Muscle layer of colon (tissue), 2 donors: ENCODE data around the gene LSAMP.

Experiments
- H3K27ac ChIP-seq: one replicate; pipeline ENCODE4 v1.7.0; 2013; ENCODE audit warnings: low read depth, mild to moderate bottlenecking, low read length, moderate library complexity
- H3K27me3 ChIP-seq, 2 donors: one replicate each; pipeline ENCODE4 v1.7.0; 2013; ENCODE audit warnings: low read length in 2 of 2, mild to moderate bottlenecking in 2 of 2; ENCODE audit not compliant: insufficient read depth in 2 of 2, control insufficient read depth in 1 of 2
- H3K36me3 ChIP-seq: one replicate; pipeline ENCODE4 v1.7.0; 2013; ENCODE audit warnings: mild to moderate bottlenecking, low read length; ENCODE audit not compliant: insufficient read depth
- H3K4me1 ChIP-seq: one replicate; pipeline ENCODE4 v1.7.0; 2013; ENCODE audit warnings: mild to moderate bottlenecking, low read length; ENCODE audit not compliant: insufficient read depth
- H3K4me3 ChIP-seq, 2 donors: one replicate each; pipeline ENCODE4 v1.7.0; 2013; ENCODE audit warnings: low read length in 2 of 2, low read depth in 1 of 2, mild to moderate bottlenecking in 1 of 2, moderate library complexity in 1 of 2
- H3K9ac ChIP-seq: one replicate; pipeline ENCODE4 v1.7.0; 2013; ENCODE audit warnings: low read length
- H3K9me3 ChIP-seq: one replicate; pipeline ENCODE4 v1.7.0; 2013; ENCODE audit warnings: mild to moderate bottlenecking, low read length
- donor health status: abdominal sarcoma.
- donor health status: Adenocarcinoma of cecum.

Gene LSAMP

GRCh38 chr3:116318370-116318769 is 126.9 kb downstream of the LSAMP start:
- H3K27ac ChIP-seq: no peak overlapping the region
- H3K36me3 ChIP-seq: no peaks in the 10 kb centered on the region

GRCh38 chr3:116316771-116317170 is 128.5 kb downstream of the LSAMP start:
- Histone ChIP-seq H3K9me3 (no peaks in the 10 kb centered on the region), H3K9ac (no peak overlapping the region), H3K4me1 (peaks cover 15% of the 10 kb centered on the region), H3K27ac (peak overlapping the region; percentile 24), H3K36me3 (no peaks in the 10 kb centered on the region), H3K27me3 (no peaks in the 10 kb centered on the region), H3K4me3 (no peak overlapping the region)

More at GRCh38 chr3:116318370-116318769, 126.9 kb downstream of the LSAMP start:
- Histone ChIP-seq H3K4me1 (peaks cover 18% of the 10 kb centered on the region), H3K27me3 (no peaks in the 10 kb centered on the region), H3K9me3 (no peaks in the 10 kb centered on the region), H3K4me3 (no peak overlapping the region), H3K9ac (no peak overlapping the region)

- H3K27me3 ChIP-seq: no peaks in the 10 kb centered on the region
- peaks cover 26% of the 10 kb centered on the region for H3K4me1 ChIP-seq
- H3K36me3 ChIP-seq: no peaks in the 10 kb centered on the region
- no peaks in the 10 kb centered on the region for H3K9me3 ChIP-seq
- H3K4me3 ChIP-seq: peak overlapping the region in 1 of 2 donors; percentile 10
- no peak overlapping the region for H3K9ac ChIP-seq
- no peak overlapping the region for H3K27ac ChIP-seq
Observed at GRCh38 chr3:116314476-116314875, 130.8 kb downstream of the LSAMP start.

- Histone ChIP-seq H3K36me3 (no peaks in the 10 kb centered on the region), H3K4me3 (no peak overlapping the region), H3K9ac (no peak overlapping the region), H3K27ac (no peak overlapping the region), H3K27me3 (no peaks in the 10 kb centered on the region), H3K4me1 (peaks cover 65% of the 10 kb centered on the region), H3K9me3 (no peaks in the 10 kb centered on the region)
Observed at GRCh38 chr3:116306720-116307119, 138.6 kb downstream of the LSAMP start.

- Histone ChIP-seq H3K9me3 (no peaks in the 10 kb centered on the region), H3K36me3 (no peaks in the 10 kb centered on the region), H3K4me3 (no peak overlapping the region), H3K27ac (no peak overlapping the region), H3K27me3 (no peaks in the 10 kb centered on the region), H3K9ac (no peak overlapping the region), H3K4me1 (peaks cover 70% of the 10 kb centered on the region)
Observed at GRCh38 chr3:116306149-116306548, 139.1 kb downstream of the LSAMP start.

GRCh38 chr3:116302087-116302747 is 143.1 kb downstream of the LSAMP start:
- no peak overlapping the region for H3K9ac ChIP-seq
- no peaks in the 10 kb centered on the region for H3K36me3 ChIP-seq
- H3K27me3 ChIP-seq: no peaks in the 10 kb centered on the region
- peaks cover 75% of the 10 kb centered on the region for H3K4me1 ChIP-seq
- no peaks in the 10 kb centered on the region for H3K9me3 ChIP-seq
- H3K4me3 ChIP-seq: no peak overlapping the region
- H3K27ac ChIP-seq: peak overlapping the region; percentile 39

- Histone ChIP-seq H3K27ac (no peak overlapping the region), H3K9me3 (no peaks in the 10 kb centered on the region), H3K27me3 (no peaks in the 10 kb centered on the region), H3K4me3 (no peak overlapping the region), H3K4me1 (peaks cover 71% of the 10 kb centered on the region), H3K9ac (no peak overlapping the region), H3K36me3 (no peaks in the 10 kb centered on the region)
Observed at GRCh38 chr3:116301422-116301821, 143.9 kb downstream of the LSAMP start.

- H3K9ac ChIP-seq: no peak overlapping the region
- peak overlapping the region; percentile 73 for H3K27ac ChIP-seq
- H3K27me3 ChIP-seq: no peaks in the 10 kb centered on the region
- no peaks in the 10 kb centered on the region for H3K36me3 ChIP-seq
- no peaks in the 10 kb centered on the region for H3K9me3 ChIP-seq
- H3K4me3 ChIP-seq: peak overlapping the region in 1 of 2 donors; percentile 30
- peaks cover 63% of the 10 kb centered on the region for H3K4me1 ChIP-seq
Observed at GRCh38 chr3:116300226-116300625, 145.1 kb downstream of the LSAMP start.

GRCh38 chr3:116299646-116300081 is 145.6 kb downstream of the LSAMP start:
- peaks cover 58% of the 10 kb centered on the region for H3K4me1 ChIP-seq
- H3K27me3 ChIP-seq: no peaks in the 10 kb centered on the region
- H3K4me3 ChIP-seq: peak overlapping the region in 1 of 2 donors; percentile 30
- H3K27ac ChIP-seq: peak overlapping the region; percentile 73
- no peaks in the 10 kb centered on the region for H3K36me3 ChIP-seq
- no peaks in the 10 kb centered on the region for H3K9me3 ChIP-seq
- H3K9ac ChIP-seq: no peak overlapping the region

GRCh38 chr3:116298151-116298550 is 147.1 kb downstream of the LSAMP start:
- no peak overlapping the region for H3K9ac ChIP-seq
- H3K4me1 ChIP-seq: peaks cover 47% of the 10 kb centered on the region
- no peaks in the 10 kb centered on the region for H3K27me3 ChIP-seq

GRCh38 chr3:116291141-116291540 is 154.1 kb downstream of the LSAMP start:
- Histone ChIP-seq H3K9ac (no peak overlapping the region), H3K27me3 (no peaks in the 10 kb centered on the region), H3K4me3 (no peak overlapping the region), H3K4me1 (peaks cover 29% of the 10 kb centered on the region), H3K9me3 (no peaks in the 10 kb centered on the region), H3K36me3 (no peaks in the 10 kb centered on the region), H3K27ac (no peak overlapping the region)

More at GRCh38 chr3:116298151-116298550, 147.1 kb downstream of the LSAMP start:
- Histone ChIP-seq H3K36me3 (no peaks in the 10 kb centered on the region), H3K9me3 (no peaks in the 10 kb centered on the region), H3K4me3 (peak overlapping the region in 1 of 2 donors; percentile 10), H3K27ac (no peak overlapping the region)

GRCh38 chr3:116288485-116288884 is 156.8 kb downstream of the LSAMP start:
- peak overlapping the region in 1 of 2 donors; percentile 23 for H3K4me3 ChIP-seq
- no peak overlapping the region for H3K27ac ChIP-seq
- no peaks in the 10 kb centered on the region for H3K9me3 ChIP-seq
- H3K4me1 ChIP-seq: peaks cover 42% of the 10 kb centered on the region
- H3K36me3 ChIP-seq: no peaks in the 10 kb centered on the region
- no peaks in the 10 kb centered on the region for H3K27me3 ChIP-seq
- no peak overlapping the region for H3K9ac ChIP-seq
